GM12878 (cell line): ENCODE data around the gene PUSL1. TPM values are rescaled to one million over a fixed set of nuclear protein-coding genes. Genes with fewer than 3 reads are reported as not detected.

ENCODE experiments used
- ATAC-seq: fragments of 200-7000 bp; cut with Tn5 transposase; 3 replicates; pipeline ENCODE4 v1.9.1; 2020; ENCODE audit warnings: mild to moderate bottlenecking, moderate library complexity
- BruUV-seq: library from RNA; stranded (reverse); fragments of 400-500 nt; replicated peaks from 2 replicates; lab custom pipeline; 2021; lab: Mats Ljungman, UMichigan
- CTCF ChIA-PET: fragments of 300-600 bp; sonication (Branson Sonifier 250); formaldehyde crosslinking; extraction: SDS; loops from one replicate; lab custom pipeline; 2021; ENCODE audit warnings: inconsistent platforms; lab: Yijun Ruan, JAX
- POLR2A ChIA-PET: fragments of 350-600 bp; formaldehyde crosslinking; extraction: SDS; loops from one replicate; lab custom pipeline; 2021; ENCODE audit warnings: inconsistent platforms; lab: Charles Lee
- RAD21 ChIA-PET: fragments of 300-600 bp; sonication (Branson Sonifier 250); formaldehyde crosslinking; loops from one replicate; lab custom pipeline; 2023; ENCODE audit warnings: antibody characterized with exemption; ENCODE audit not compliant: unreplicated experiment; lab: Charles Lee
- SMC1A ChIA-PET: fragments of 300-600 bp; sonication (Branson Sonifier 250); formaldehyde crosslinking; loops from one replicate; lab custom pipeline; 2023; ENCODE audit not compliant: unreplicated experiment, uncharacterized antibody; lab: Charles Lee
- DNase-seq: peaks from one replicate; pipeline ENCODE4 v3.0.0-alpha.2; 2011; ENCODE audit warnings: low read depth, low spot score
- FAIRE-seq: peaks from 3 replicates; lab custom pipeline; 2011; peaks lifted over from hg19 to GRCh38; lab: Jason Lieb, UNC
- H2AFZ ChIP-seq: 2 replicates; pipeline ENCODE4 v1.6.0; 2011; ENCODE audit warnings: low read depth, low read length, control low read depth; ENCODE audit not compliant: control insufficient read depth
- H3K27ac ChIP-seq: 2 replicates; pipeline ENCODE4 v1.5.1; 2011; ENCODE audit warnings: control low read depth; ENCODE audit not compliant: control insufficient read depth, insufficient read depth
- H3K27me3 ChIP-seq, 2 experiments: replicated peaks in 1 of 2; 2 replicates each; pipeline versions ENCODE4 v1.6.0 to v1.6.1; 2011; ENCODE audit warnings: low read length in 1 of 2; ENCODE audit not compliant: control insufficient read depth in 2 of 2, insufficient read depth in 2 of 2
- H3K36me3 ChIP-seq, 2 experiments: 2 replicates each; pipeline ENCODE4 v1.5.1; 2011; ENCODE audit warnings: low read length in 1 of 2; ENCODE audit not compliant: control insufficient read depth in 2 of 2, insufficient read depth in 2 of 2
- H3K4me1 ChIP-seq: 2 replicates; pipeline ENCODE4 v1.6.1; 2011; ENCODE audit warnings: mild to moderate bottlenecking, low read length, moderate library complexity, mixed read lengths; ENCODE audit not compliant: control insufficient read depth, insufficient read depth
- H3K4me2 ChIP-seq: 2 replicates; pipeline ENCODE4 v1.6.0; 2011; ENCODE audit warnings: control low read depth; ENCODE audit not compliant: control insufficient read depth, insufficient read depth
- H3K4me3 ChIP-seq: fragments of 200-600 bp; sonication (generic); 2 replicates; pipeline ENCODE4 v1.5.1; 2016
- H3K79me2 ChIP-seq: 2 replicates; pipeline ENCODE4 v1.6.0; 2011; ENCODE audit warnings: low read length; ENCODE audit not compliant: control insufficient read depth, insufficient read depth
- H3K9ac ChIP-seq: 2 replicates; pipeline ENCODE4 v1.8.0; 2011; ENCODE audit warnings: low read length, control low read depth, mixed read lengths; ENCODE audit not compliant: control insufficient read depth, insufficient read depth
- H3K9me3 ChIP-seq: replicated peaks from 3 replicates; pipeline ENCODE4 v1.5.1; 2011; ENCODE audit warnings: mild to moderate bottlenecking, low read length; ENCODE audit not compliant: control insufficient read depth, insufficient read depth
- H4K20me1 ChIP-seq: 2 replicates; pipeline ENCODE4 v1.6.0; 2011; ENCODE audit not compliant: control insufficient read depth, insufficient read depth
- EGR1 ChIP-seq, 2 experiments: IDR thresholded peaks; 1 replicate in 1 of 2; 2 replicates in 1 of 2; pipeline ENCODE4 v1.6.1; 2011 to 2012; ENCODE audit warnings: low read depth in 2 of 2, low read length in 2 of 2, borderline replicate concordance in 1 of 2, mild to moderate bottlenecking in 1 of 2, moderate library complexity in 1 of 2
- HDAC2 ChIP-seq: fragments of 200-600 bp; sonication (generic); IDR thresholded peaks from 2 replicates; pipeline ENCODE4 v1.6.1; 2017
- JUND ChIP-seq: IDR thresholded peaks from 2 replicates; pipeline ENCODE4 v1.6.1; 2012; ENCODE audit warnings: low read depth, mild to moderate bottlenecking, low read length, improper control_type of control experiment, moderate library complexity
- MEF2B ChIP-seq: fragments of 450-650 bp; IDR thresholded peaks from 2 replicates; pipeline ENCODE4 v1.6.1; 2018; ENCODE audit warnings: mild to moderate bottlenecking, moderate library complexity; ENCODE audit not compliant: partially characterized antibody, poor library complexity, severe bottlenecking
- MXI1 ChIP-seq: fragments of 150-350 bp; IDR thresholded peaks from 2 replicates; pipeline ENCODE4 v1.6.1; 2011; ENCODE audit warnings: low read depth, mild to moderate bottlenecking, inconsistent platforms, low read length, improper control_type of control experiment
- MYB ChIP-seq: fragments of 150-350 bp; IDR thresholded peaks from 2 replicates; pipeline ENCODE4 v1.6.1; 2014; ENCODE audit warnings: mild to moderate bottlenecking, low read depth, low read length, borderline replicate concordance
- NBN ChIP-seq: fragments of 450-650 bp; IDR thresholded peaks from 2 replicates; pipeline ENCODE4 v1.6.1; 2016
- PAX8 ChIP-seq: fragments of 450-650 bp; IDR thresholded peaks from 2 replicates; pipeline ENCODE4 v1.6.1; 2017; ENCODE audit warnings: mild to moderate bottlenecking, moderate library complexity
- POLR2AphosphoS5 ChIP-seq: IDR thresholded peaks from 2 replicates; pipeline ENCODE4 v1.6.1; 2011; ENCODE audit warnings: mild to moderate bottlenecking, low read length, inconsistent platforms
- RAD51 ChIP-seq: fragments of 450-650 bp; IDR thresholded peaks from 2 replicates; pipeline ENCODE4 v1.6.1; 2016; ENCODE audit warnings: moderate library complexity, mild to moderate bottlenecking, inconsistent platforms
- RBBP5 ChIP-seq: fragments of 200-600 bp; sonication (generic); conservative IDR thresholded peaks from 2 replicates; pipeline ENCODE4 v1.6.1; 2016
- RUNX3 ChIP-seq: IDR thresholded peaks from 2 replicates; pipeline ENCODE4 v1.6.1; 2012; ENCODE audit warnings: low read length, inconsistent platforms
- STAT3 ChIP-seq: IDR thresholded peaks from 2 replicates; pipeline ENCODE4 v1.6.1; 2011; ENCODE audit warnings: low read depth, low read length, improper control_type of control experiment
- ZNF24 ChIP-seq: fragments of 450-650 bp; IDR thresholded peaks from 2 replicates; pipeline ENCODE4 v1.6.1; 2017; ENCODE audit warnings: antibody characterized with exemption, mild to moderate bottlenecking
- ZNF687 ChIP-seq: fragments of 450-650 bp; IDR thresholded peaks from 2 replicates; pipeline ENCODE4 v1.6.1; 2017; ENCODE audit warnings: mild to moderate bottlenecking, moderate library complexity
- WGBS: methylation state at CpG from one replicate; pipeline ENCODE4 v1.1.6; 2016; ENCODE audit warnings: low lambda C conversion rate; ENCODE audit not compliant: insufficient replicate concordance, insufficient coverage; ENCODE audit errors: missing lambda C conversion rate; 5-methylcytosine and 5-hydroxymethylcytosine counted together
- in situ Hi-C: fragments of 300-500 bp; cut with MboI; formaldehyde crosslinking; loops from 9 replicates; pipeline ENCODE4 v1.14.3; 2018; ENCODE audit warnings: mixed read lengths
- intact Hi-C: fragments of 100-400 bp; cut with micrococcal nuclease; formaldehyde crosslinking; loops from one replicate; pipeline ENCODE4 v1.14.2; 2022; ENCODE audit not compliant: unreplicated experiment
- polyA plus RNA-seq, 11 experiments: library from polyadenylated mRNA; depleted of rRNA in 4 of 11; unstranded in 6 of 11; stranded (reverse) in 5 of 11; fragments of >200 nt; fragmentation: Nextera tagmentation in 4 of 11; fragmentation: Illumina TruSeq in 1 of 11; extraction: Ambion mirVana in 4 of 11; extraction: Trizol in 1 of 11; gene quantifications; 1 replicate in 1 of 11; 2 replicates in 10 of 11; pipeline versions ENCODE4 v1.2.1 to v1.2.3, GENCODE V29; 2011 to 2016; ENCODE audit warnings: inconsistent platforms in 2 of 11, missing spikeins in 2 of 11, low read depth in 1 of 11
- total RNA-seq, 4 experiments: library from RNA; depleted of rRNA in 3 of 4; stranded (reverse); fragments of >200 nt in 3 of 4; fragmentation: Illumina TruSeq in 1 of 4; extraction: Trizol in 1 of 4; gene quantifications; 2 replicates each; pipeline versions ENCODE4 v1.2.1 to v1.2.3, GENCODE V29; 2013 to 2021
- TF ChIP-seq, protein P1 (sequence below): fragments of 450-650 bp; IDR thresholded peaks from 2 replicates; pipeline ENCODE4 v1.6.1; 2016; ENCODE audit warnings: mild to moderate bottlenecking
- TF ChIP-seq, protein P2 (sequence below): fragments of 450-650 bp; conservative IDR thresholded peaks from 2 replicates; pipeline ENCODE4 v1.6.1; 2017; ENCODE audit warnings: mild to moderate bottlenecking, moderate library complexity

PUSL1 gene
- total and polyA plus RNA-seq, 10 of the 15 experiments (the other 5 are each of a cell fraction or from before 2014, with no cell fraction given): 0.16 to 28.4 (median 15.1) TPM

DNA sequence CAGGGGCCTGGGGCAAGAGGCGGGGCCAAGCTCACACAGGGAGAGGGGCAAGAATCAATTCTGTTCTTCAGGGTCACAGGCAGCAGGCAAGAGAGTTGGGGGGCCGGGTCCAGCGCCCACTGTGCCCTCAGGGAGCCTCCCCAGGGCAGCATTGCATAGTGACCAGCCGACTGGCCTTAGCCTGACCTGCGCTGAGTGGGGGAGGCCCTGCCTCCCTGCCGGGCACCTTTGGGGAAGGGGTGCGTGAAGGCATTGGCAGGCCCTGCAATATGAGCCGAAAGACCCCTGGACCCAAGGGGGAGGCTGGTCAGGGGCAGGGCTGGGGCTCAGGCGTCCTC, 16.0 kb upstream of the PUSL1 start (continued):
- no peak for TF ChIP-seq NBN
- no peak for TF ChIP-seq ZNF24

- H3K27me3 ChIP-seq: no peaks in the 10 kb centered on the region
- in situ Hi-C loops: no loop called here
- ATAC-seq (no peak), DNase-seq (no peak), FAIRE-seq (no peak)
- H3K27ac ChIP-seq: no peak overlapping the region
- H3K4me2 ChIP-seq: no peak overlapping the region
- BruUV-seq: no TSS peak
- ChIA-PET CTCF (no interaction called here), POLR2A (no interaction called here), RAD21 (interaction anchor here (3.1 kb wide), 1 partner anchor 170 kb away, joined by 63 read pairs; no protein-coding TSS in a partner anchor), SMC1A (no interaction called here)
- H3K79me2 ChIP-seq: no peaks in the 10 kb centered on the region
- intact Hi-C loops: loop anchor here (2.0 kb wide), 1 partner anchor 308 kb away; no protein-coding TSS in a partner anchor
- H3K9me3 ChIP-seq: no peaks in the 10 kb centered on the region
- H3K9ac ChIP-seq: no peak overlapping the region
- no peaks in the 10 kb centered on the region for H3K36me3 ChIP-seq
- no peak overlapping the region for H2AFZ ChIP-seq
- no peak overlapping the region for H3K4me3 ChIP-seq
- 91% methylated on average over 16 of the region's 18 CpGs for WGBS
- no peaks in the 10 kb centered on the region for H4K20me1 ChIP-seq
- H3K4me1 ChIP-seq: no peaks in the 10 kb centered on the region
- TF ChIP-seq MEF2B (no peak), MXI1 (no peak), EGR1 (IDR thresholded peaks at IDR 0.05; ENCODE audit: borderline replicate concordance in 1 of 2, low read depth in 2 of 2, low read length in 2 of 2) (no peak), HDAC2 (no peak), PAX8 (no peak), ZNF687 (no peak), RUNX3 (no peak), RAD51 (no peak), RBBP5 (no peak), JUND (no peak), STAT3 (no peak), MYB (no peak), POLR2AphosphoS5 (no peak)
- TF ChIP-seq, protein P1, sequence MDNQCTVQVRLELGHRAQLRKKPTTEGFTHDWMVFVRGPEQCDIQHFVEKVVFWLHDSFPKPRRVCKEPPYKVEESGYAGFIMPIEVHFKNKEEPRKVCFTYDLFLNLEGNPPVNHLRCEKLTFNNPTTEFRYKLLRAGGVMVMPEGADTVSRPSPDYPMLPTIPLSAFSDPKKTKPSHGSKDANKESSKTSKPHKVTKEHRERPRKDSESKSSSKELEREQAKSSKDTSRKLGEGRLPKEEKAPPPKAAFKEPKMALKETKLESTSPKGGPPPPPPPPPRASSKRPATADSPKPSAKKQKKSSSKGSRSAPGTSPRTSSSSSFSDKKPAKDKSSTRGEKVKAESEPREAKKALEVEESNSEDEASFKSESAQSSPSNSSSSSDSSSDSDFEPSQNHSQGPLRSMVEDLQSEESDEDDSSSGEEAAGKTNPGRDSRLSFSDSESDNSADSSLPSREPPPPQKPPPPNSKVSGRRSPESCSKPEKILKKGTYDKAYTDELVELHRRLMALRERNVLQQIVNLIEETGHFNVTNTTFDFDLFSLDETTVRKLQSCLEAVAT: no peak
- TF ChIP-seq, protein P2, sequence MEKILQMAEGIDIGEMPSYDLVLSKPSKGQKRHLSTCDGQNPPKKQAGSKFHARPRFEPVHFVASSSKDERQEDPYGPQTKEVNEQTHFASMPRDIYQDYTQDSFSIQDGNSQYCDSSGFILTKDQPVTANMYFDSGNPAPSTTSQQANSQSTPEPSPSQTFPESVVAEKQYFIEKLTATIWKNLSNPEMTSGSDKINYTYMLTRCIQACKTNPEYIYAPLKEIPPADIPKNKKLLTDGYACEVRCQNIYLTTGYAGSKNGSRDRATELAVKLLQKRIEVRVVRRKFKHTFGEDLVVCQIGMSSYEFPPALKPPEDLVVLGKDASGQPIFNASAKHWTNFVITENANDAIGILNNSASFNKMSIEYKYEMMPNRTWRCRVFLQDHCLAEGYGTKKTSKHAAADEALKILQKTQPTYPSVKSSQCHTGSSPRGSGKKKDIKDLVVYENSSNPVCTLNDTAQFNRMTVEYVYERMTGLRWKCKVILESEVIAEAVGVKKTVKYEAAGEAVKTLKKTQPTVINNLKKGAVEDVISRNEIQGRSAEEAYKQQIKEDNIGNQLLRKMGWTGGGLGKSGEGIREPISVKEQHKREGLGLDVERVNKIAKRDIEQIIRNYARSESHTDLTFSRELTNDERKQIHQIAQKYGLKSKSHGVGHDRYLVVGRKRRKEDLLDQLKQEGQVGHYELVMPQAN: no peak
Measured at GRCh38 chr1:1292851-1293250, 15.5 kb upstream of the PUSL1 start.
